Measurements from ENCODE around the gene COL27A1. TPM values are rescaled to one million over a fixed set of nuclear protein-coding genes. Genes with fewer than 3 reads are reported as not detected.

Gene COL27A1
- total and polyA plus RNA-seq, 2 experiments from 2014 or later, result 44.6 to 47.0 TPM

GRCh38 chr9:114271556-114272510, 116.5 kb downstream of the COL27A1 start:
- no peak overlapping the region for H3K4me3 ChIP-seq
- no peaks in the 10 kb centered on the region for H3K27me3 ChIP-seq
- H4K20me1 ChIP-seq (ENCODE audit: insufficient read depth, poor library complexity, severe bottlenecking), result no peaks in the 10 kb centered on the region
- no peaks in the 10 kb centered on the region for H3K9me2 ChIP-seq (replicated peaks; ENCODE audit: insufficient read depth)
- no peaks in the 10 kb centered on the region for H3K9me3 ChIP-seq (ENCODE audit: low read depth)
- no peaks in the 10 kb centered on the region for H3K36me3 ChIP-seq (replicated peaks; ENCODE audit: insufficient read depth, low read depth)
- TF ChIP-seq CTCF (IDR thresholded peaks at IDR 0.05; ENCODE audit: poor library complexity) (peak; percentile 32), EZH2phosphoT487 (IDR thresholded peaks at IDR 0.05; ENCODE audit: low read depth, severe bottlenecking, unreplicated experiment) (no peak)
- WGBS (ENCODE audit: low lambda C conversion rate, missing lambda C conversion rate), result 90% methylated on average over 18 of the region's 18 CpGs
- no peak for DNase-seq (ENCODE audit: low spot score)
- no peak overlapping the region for H2AFZ ChIP-seq
- no peak overlapping the region for H3K4me2 ChIP-seq
- H3K79me2 ChIP-seq, result no peaks in the 10 kb centered on the region
- no peak overlapping the region for H3K27ac ChIP-seq
- no peaks in the 10 kb centered on the region for H3K4me1 ChIP-seq (ENCODE audit: insufficient read depth)

GRCh38 chr9:114272739-114273431, 117.5 kb downstream of the COL27A1 start:
- Histone ChIP-seq H4K20me1 (ENCODE audit: insufficient read depth, poor library complexity, severe bottlenecking) (no peaks in the 10 kb centered on the region), H3K4me3 (no peak overlapping the region), H2AFZ (no peak overlapping the region), H3K9me3 (ENCODE audit: low read depth) (no peaks in the 10 kb centered on the region), H3K36me3 (replicated peaks; ENCODE audit: insufficient read depth, low read depth) (no peaks in the 10 kb centered on the region), H3K4me1 (ENCODE audit: insufficient read depth) (no peaks in the 10 kb centered on the region), H3K27me3 (no peaks in the 10 kb centered on the region), H3K27ac (no peak overlapping the region), H3K9me2 (replicated peaks; ENCODE audit: insufficient read depth) (no peaks in the 10 kb centered on the region), H3K4me2 (no peak overlapping the region), H3K79me2 (no peaks in the 10 kb centered on the region)
- no peak for DNase-seq (ENCODE audit: low spot score)
- TF ChIP-seq CTCF (IDR thresholded peaks at IDR 0.05; ENCODE audit: poor library complexity) (no peak), EZH2phosphoT487 (IDR thresholded peaks at IDR 0.05; ENCODE audit: low read depth, severe bottlenecking, unreplicated experiment) (no peak)
- 80% methylated on average over 12 of the region's 12 CpGs for WGBS (ENCODE audit: low lambda C conversion rate, missing lambda C conversion rate)

GRCh38 chr9:114273461-114273881, 118.1 kb downstream of the COL27A1 start:
- no peaks in the 10 kb centered on the region for H4K20me1 ChIP-seq (ENCODE audit: insufficient read depth, poor library complexity, severe bottlenecking)
- DNase-seq (ENCODE audit: low spot score), result no peak
- no peak overlapping the region for H3K4me2 ChIP-seq
- H3K4me1 ChIP-seq (ENCODE audit: insufficient read depth), result no peaks in the 10 kb centered on the region
- TF ChIP-seq CTCF (IDR thresholded peaks at IDR 0.05; ENCODE audit: poor library complexity) (no peak), EZH2phosphoT487 (IDR thresholded peaks at IDR 0.05; ENCODE audit: low read depth, severe bottlenecking, unreplicated experiment) (no peak), EZH2 (IDR thresholded peaks at IDR 0.05; ENCODE audit: borderline replicate concordance) (no peak)
- 87% methylated on average over 7 of the region's 7 CpGs for WGBS (ENCODE audit: low lambda C conversion rate, missing lambda C conversion rate)
- no peaks in the 10 kb centered on the region for H3K9me2 ChIP-seq (replicated peaks; ENCODE audit: insufficient read depth)
- no peaks in the 10 kb centered on the region for H3K36me3 ChIP-seq (replicated peaks; ENCODE audit: insufficient read depth, low read depth)
- no peak overlapping the region for H3K4me3 ChIP-seq
- H3K27ac ChIP-seq, result no peak overlapping the region
- H2AFZ ChIP-seq, result no peak overlapping the region
- H3K27me3 ChIP-seq, result no peaks in the 10 kb centered on the region
- H3K79me2 ChIP-seq, result no peaks in the 10 kb centered on the region
- H3K9me3 ChIP-seq (ENCODE audit: low read depth), result no peaks in the 10 kb centered on the region
